ENCODE measurements around the gene ZNF407.
"Not testable (repeated sequence)": the region's sequence is repeated elsewhere in the genome, so short reads cannot be mapped to it uniquely, and the experiment has no call there.

The ZNF407 gene

DNA sequence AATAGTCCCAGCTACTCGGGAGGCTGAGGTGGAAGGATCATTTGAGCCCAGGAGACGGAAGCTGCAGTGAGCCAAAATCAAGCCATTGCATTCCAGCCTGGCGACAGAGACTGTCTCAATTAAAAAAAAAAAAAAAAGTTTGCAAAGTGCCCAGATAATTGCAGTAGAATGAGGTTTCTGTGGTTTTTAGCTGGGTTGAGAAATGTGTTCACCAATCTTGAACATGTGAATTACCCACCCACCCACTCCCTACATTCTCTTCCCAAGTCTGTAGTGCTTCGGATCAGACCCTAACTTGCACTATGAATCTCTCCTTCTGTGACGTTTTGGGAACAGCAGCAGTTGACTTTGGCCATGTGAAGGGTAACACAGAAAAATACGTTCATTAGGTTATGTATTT, 363.9 kb downstream of the ZNF407 start:
- Histone ChIP-seq H3K27me3 (replicated peaks; ENCODE audit: control insufficient read depth, insufficient read depth, low read length) (no peaks in the 10 kb centered on the region), H3K9me3 (ENCODE audit: control insufficient read depth, low read length) (no peaks in the 10 kb centered on the region), H3K4me3 (ENCODE audit: low read length) (no peak overlapping the region), H3K4me1 (ENCODE audit: control insufficient read depth, insufficient read depth, low read length) (peaks cover 5% of the 10 kb centered on the region), H3K36me3 (ENCODE audit: control insufficient read depth, insufficient read depth, low read length, severe bottlenecking) (peaks cover 3% of the 10 kb centered on the region), H3K9ac (ENCODE audit: low read length) (no peak overlapping the region)
- no peak for DNase-seq (ENCODE audit: low read depth)

GRCh38 chr18:74963820-74964446, 366.3 kb downstream of the ZNF407 start:
- peaks cover 5% of the 10 kb centered on the region for H3K4me1 ChIP-seq (ENCODE audit: control insufficient read depth, insufficient read depth, low read length)
- H3K9ac ChIP-seq (ENCODE audit: low read length): no peak overlapping the region
- no peaks in the 10 kb centered on the region for H3K36me3 ChIP-seq (ENCODE audit: control insufficient read depth, insufficient read depth, low read length, severe bottlenecking)
- no peaks in the 10 kb centered on the region for H3K9me3 ChIP-seq (ENCODE audit: control insufficient read depth, low read length)
- no peaks in the 10 kb centered on the region for H3K27me3 ChIP-seq (replicated peaks; ENCODE audit: control insufficient read depth, insufficient read depth, low read length)
- no peak overlapping the region for H3K4me3 ChIP-seq (ENCODE audit: low read length)
- peak; percentile 30 for DNase-seq (ENCODE audit: low read depth)

- DNase-seq (ENCODE audit: low read depth): no peak
- Histone ChIP-seq H3K9me3 (ENCODE audit: control insufficient read depth, low read length) (no peaks in the 10 kb centered on the region), H3K27me3 (replicated peaks; ENCODE audit: control insufficient read depth, insufficient read depth, low read length) (no peaks in the 10 kb centered on the region), H3K4me1 (ENCODE audit: control insufficient read depth, insufficient read depth, low read length) (peaks cover 5% of the 10 kb centered on the region), H3K36me3 (ENCODE audit: control insufficient read depth, insufficient read depth, low read length, severe bottlenecking) (no peaks in the 10 kb centered on the region), H3K9ac (ENCODE audit: low read length) (no peak overlapping the region), H3K4me3 (ENCODE audit: low read length) (no peak overlapping the region)
Measured at GRCh38 chr18:74965682-74966081, 368.0 kb downstream of the ZNF407 start.

DNA sequence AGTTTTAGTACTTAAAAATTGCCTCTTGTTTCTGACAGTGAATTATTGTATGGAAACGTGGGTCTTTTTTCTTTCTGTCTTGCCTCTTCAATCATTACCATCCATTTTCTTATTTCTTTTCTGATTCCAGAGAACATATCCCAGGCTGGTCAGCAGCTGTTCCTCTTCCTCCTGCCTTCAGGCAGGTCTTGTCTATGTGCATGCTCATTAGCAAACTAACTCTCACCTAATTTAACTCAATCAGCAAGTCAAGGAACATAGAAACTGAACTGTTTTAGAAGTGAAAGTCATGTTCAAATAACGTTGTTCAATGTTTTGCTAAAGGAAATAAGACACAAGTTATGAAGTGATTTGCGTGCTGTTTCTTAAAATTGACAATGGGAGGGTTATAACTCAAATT, 369.8 kb downstream of the ZNF407 start:
- H3K9ac ChIP-seq (ENCODE audit: low read length): no peak overlapping the region
- no peaks in the 10 kb centered on the region for H3K27me3 ChIP-seq (replicated peaks; ENCODE audit: control insufficient read depth, insufficient read depth, low read length)
- H3K36me3 ChIP-seq (ENCODE audit: control insufficient read depth, insufficient read depth, low read length, severe bottlenecking): no peaks in the 10 kb centered on the region
- peaks cover 10% of the 10 kb centered on the region for H3K4me1 ChIP-seq (ENCODE audit: control insufficient read depth, insufficient read depth, low read length)
- no peak for DNase-seq (ENCODE audit: low read depth)
- no peak overlapping the region for H3K4me3 ChIP-seq (ENCODE audit: low read length)
- H3K9me3 ChIP-seq (ENCODE audit: control insufficient read depth, low read length): no peaks in the 10 kb centered on the region

DNA sequence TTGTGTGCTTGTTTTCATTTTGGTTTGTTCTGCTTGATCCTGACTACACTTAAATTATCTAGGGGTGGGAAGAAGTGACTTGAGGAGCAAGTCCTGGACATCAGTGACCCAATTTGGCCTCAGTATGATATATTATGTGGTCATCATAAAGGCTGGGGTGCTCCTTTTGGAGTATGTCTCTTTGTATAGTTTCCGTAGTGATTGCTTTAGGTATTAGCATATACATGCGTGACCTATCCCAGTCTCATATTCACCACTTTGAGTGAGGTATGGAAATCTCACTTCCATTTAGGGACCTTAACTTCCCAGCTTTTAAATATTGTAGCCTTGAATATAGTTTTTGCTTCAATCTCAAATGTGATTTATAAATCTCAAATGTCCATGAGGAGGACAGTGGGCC, 370.3 kb downstream of the ZNF407 start:
- no peak for DNase-seq (ENCODE audit: low read depth)
- Histone ChIP-seq H3K9me3 (ENCODE audit: control insufficient read depth, low read length) (no peaks in the 10 kb centered on the region), H3K4me1 (ENCODE audit: control insufficient read depth, insufficient read depth, low read length) (peaks cover 10% of the 10 kb centered on the region), H3K36me3 (ENCODE audit: control insufficient read depth, insufficient read depth, low read length, severe bottlenecking) (no peaks in the 10 kb centered on the region), H3K4me3 (ENCODE audit: low read length) (no peak overlapping the region), H3K27me3 (replicated peaks; ENCODE audit: control insufficient read depth, insufficient read depth, low read length) (no peaks in the 10 kb centered on the region), H3K9ac (ENCODE audit: low read length) (no peak overlapping the region)

DNA sequence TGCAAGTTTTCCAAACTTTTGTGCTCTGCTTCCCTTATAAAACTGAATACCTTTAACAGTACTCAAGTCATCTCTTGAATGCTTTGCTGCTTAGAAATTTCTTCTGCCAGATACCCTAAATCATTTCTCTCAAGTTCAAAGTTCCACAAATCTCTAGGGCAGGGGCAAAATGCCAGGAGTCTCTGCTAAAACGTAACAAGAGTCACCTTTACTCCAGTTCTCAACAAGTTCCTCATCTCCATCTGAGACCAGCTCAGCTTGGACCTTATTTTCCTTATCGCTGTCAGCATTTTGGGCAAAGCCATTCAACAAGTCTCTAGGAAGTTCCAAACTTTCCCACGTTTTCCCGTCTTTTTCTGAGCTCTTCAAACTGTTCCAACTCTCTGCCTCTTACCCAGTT, 373.7 kb downstream of the ZNF407 start:
- H3K9me3 ChIP-seq (ENCODE audit: control insufficient read depth, low read length); H3K4me3 ChIP-seq (ENCODE audit: low read length); H3K9ac ChIP-seq (ENCODE audit: low read length); H3K27me3 ChIP-seq (replicated peaks; ENCODE audit: control insufficient read depth, insufficient read depth, low read length); H3K36me3 ChIP-seq (ENCODE audit: control insufficient read depth, insufficient read depth, low read length, severe bottlenecking); DNase-seq (ENCODE audit: low read depth); H3K4me1 ChIP-seq (ENCODE audit: control insufficient read depth, insufficient read depth, low read length): not testable (repeated sequence)

GRCh38 chr18:74971776-74972175, 374.1 kb downstream of the ZNF407 start:
- not testable (repeated sequence) for H3K27me3 ChIP-seq (replicated peaks; ENCODE audit: control insufficient read depth, insufficient read depth, low read length); H3K9me3 ChIP-seq (ENCODE audit: control insufficient read depth, low read length); H3K4me1 ChIP-seq (ENCODE audit: control insufficient read depth, insufficient read depth, low read length); H3K36me3 ChIP-seq (ENCODE audit: control insufficient read depth, insufficient read depth, low read length, severe bottlenecking); H3K9ac ChIP-seq (ENCODE audit: low read length); H3K4me3 ChIP-seq (ENCODE audit: low read length); DNase-seq (ENCODE audit: low read depth)

DNA sequence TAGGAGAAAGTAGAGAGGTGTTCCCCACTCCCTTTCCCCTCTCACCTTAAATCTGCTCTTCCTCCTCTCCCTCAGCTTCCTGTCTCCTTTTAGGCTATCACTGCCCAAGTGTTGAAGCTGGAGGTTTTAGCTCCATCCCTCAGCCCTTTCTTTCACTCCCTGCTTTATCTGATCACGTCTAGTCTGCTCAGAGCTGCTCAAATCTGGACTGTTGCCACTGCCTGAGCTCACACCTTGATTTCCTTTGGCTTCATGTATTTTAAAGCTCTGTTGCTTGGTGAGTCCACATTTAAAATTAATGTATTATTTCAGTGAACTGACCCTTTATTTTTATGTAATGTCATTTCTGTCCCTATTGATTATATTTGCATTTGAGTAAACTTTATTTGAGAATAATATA, 374.7 kb downstream of the ZNF407 start:
- Histone ChIP-seq H3K9me3 (ENCODE audit: control insufficient read depth, low read length) (no peaks in the 10 kb centered on the region), H3K4me3 (ENCODE audit: low read length) (no peak overlapping the region), H3K9ac (ENCODE audit: low read length) (no peak overlapping the region), H3K4me1 (ENCODE audit: control insufficient read depth, insufficient read depth, low read length) (peaks cover 6% of the 10 kb centered on the region), H3K27me3 (replicated peaks; ENCODE audit: control insufficient read depth, insufficient read depth, low read length) (no peaks in the 10 kb centered on the region), H3K36me3 (ENCODE audit: control insufficient read depth, insufficient read depth, low read length, severe bottlenecking) (no peaks in the 10 kb centered on the region)
- no peak for DNase-seq (ENCODE audit: low read depth)

DNA sequence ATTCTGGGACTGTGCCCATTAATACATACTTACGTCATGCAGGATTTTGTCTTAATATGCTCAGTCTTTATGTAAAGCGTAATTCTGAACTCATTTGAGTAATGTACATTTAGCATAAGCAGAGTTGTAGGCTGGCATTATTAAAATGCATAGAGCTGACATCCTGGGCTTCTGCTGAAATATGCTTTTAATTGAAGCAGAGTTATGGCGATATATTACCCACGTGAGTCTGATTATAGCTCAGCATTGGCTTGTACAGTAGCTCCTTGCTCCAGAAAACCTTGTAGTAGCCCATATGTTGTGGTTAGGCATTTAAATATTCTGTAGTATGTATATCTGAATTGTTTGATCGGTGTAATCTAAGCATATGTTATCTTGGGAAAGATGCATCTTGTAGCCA, 377.3 kb downstream of the ZNF407 start:
- Histone ChIP-seq H3K4me3 (ENCODE audit: low read length) (no peak overlapping the region), H3K4me1 (ENCODE audit: control insufficient read depth, insufficient read depth, low read length) (peaks cover 6% of the 10 kb centered on the region), H3K9me3 (ENCODE audit: control insufficient read depth, low read length) (no peaks in the 10 kb centered on the region), H3K9ac (ENCODE audit: low read length) (no peak overlapping the region), H3K27me3 (replicated peaks; ENCODE audit: control insufficient read depth, insufficient read depth, low read length) (no peaks in the 10 kb centered on the region), H3K36me3 (ENCODE audit: control insufficient read depth, insufficient read depth, low read length, severe bottlenecking) (no peaks in the 10 kb centered on the region)
- DNase-seq (ENCODE audit: low read depth): no peak

DNA sequence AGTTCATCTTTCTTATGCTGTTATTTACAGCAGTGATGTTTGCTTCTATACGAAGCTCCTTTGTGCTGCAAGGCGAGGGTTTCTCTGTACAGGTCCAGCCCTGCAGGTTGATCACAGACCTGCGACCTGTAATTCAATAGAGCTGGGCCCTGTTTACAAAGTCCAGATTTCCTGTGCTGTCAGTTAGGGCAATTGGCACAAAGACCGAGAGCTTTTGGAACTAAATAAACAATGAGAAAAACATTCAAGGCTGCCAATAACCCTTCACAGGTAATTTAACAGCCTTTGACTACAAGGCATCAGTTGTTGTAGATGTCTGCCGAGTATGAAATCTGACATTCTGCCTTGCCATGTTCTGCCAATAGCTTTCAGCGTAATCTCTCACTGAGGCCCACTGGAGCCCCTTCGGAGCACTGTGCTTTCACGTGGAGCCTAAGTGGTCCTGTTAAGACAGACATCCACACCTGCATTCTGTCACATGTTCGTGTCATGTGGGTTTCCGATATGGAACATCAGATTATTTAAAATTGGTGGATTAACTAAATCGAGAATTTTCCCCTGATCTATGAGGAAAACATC, 378.8 kb downstream of the ZNF407 start:
- H3K9ac ChIP-seq (ENCODE audit: low read length): no peak overlapping the region
- H3K9me3 ChIP-seq (ENCODE audit: control insufficient read depth, low read length): no peaks in the 10 kb centered on the region
- no peaks in the 10 kb centered on the region for H3K27me3 ChIP-seq (replicated peaks; ENCODE audit: control insufficient read depth, insufficient read depth, low read length)
- H3K4me1 ChIP-seq (ENCODE audit: control insufficient read depth, insufficient read depth, low read length): peaks cover under 1% of the 10 kb centered on the region
- H3K4me3 ChIP-seq (ENCODE audit: low read length): no peak overlapping the region
- no peak for DNase-seq (ENCODE audit: low read depth)
- no peaks in the 10 kb centered on the region for H3K36me3 ChIP-seq (ENCODE audit: control insufficient read depth, insufficient read depth, low read length, severe bottlenecking)

- no peaks in the 10 kb centered on the region for H3K9me3 ChIP-seq (ENCODE audit: control insufficient read depth, low read length)
- no peaks in the 10 kb centered on the region for H3K4me1 ChIP-seq (ENCODE audit: control insufficient read depth, insufficient read depth, low read length)
- no peak overlapping the region for H3K4me3 ChIP-seq (ENCODE audit: low read length)
- no peaks in the 10 kb centered on the region for H3K36me3 ChIP-seq (ENCODE audit: control insufficient read depth, insufficient read depth, low read length, severe bottlenecking)
- H3K27me3 ChIP-seq (replicated peaks; ENCODE audit: control insufficient read depth, insufficient read depth, low read length): no peaks in the 10 kb centered on the region
- H3K9ac ChIP-seq (ENCODE audit: low read length): no peak overlapping the region
- DNase-seq (ENCODE audit: low read depth): no peak
Measured at GRCh38 chr18:74977041-74977440, 379.4 kb downstream of the ZNF407 start.

DNA sequence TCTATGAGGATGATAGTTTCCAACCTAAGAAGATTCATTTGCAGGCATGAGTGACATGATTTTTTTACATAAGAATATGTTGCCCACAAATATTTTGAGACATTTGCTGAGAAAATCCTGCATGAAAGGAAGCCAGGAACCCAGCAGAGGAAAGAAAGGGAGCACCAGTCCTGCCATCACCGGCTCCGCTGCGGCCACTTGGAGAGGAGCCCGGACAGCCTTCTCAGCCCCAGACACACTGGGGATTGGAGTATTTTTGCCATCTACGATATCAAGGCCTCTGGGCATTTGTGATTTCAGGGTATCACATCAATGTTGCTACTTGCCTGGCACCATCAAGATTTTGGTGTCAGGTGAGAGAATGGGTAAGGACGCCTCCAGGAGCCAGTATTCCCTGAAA, 383.0 kb downstream of the ZNF407 start:
- no peaks in the 10 kb centered on the region for H3K9me3 ChIP-seq (ENCODE audit: control insufficient read depth, low read length)
- H3K4me1 ChIP-seq (ENCODE audit: control insufficient read depth, insufficient read depth, low read length): no peaks in the 10 kb centered on the region
- no peak overlapping the region for H3K4me3 ChIP-seq (ENCODE audit: low read length)
- H3K9ac ChIP-seq (ENCODE audit: low read length): no peak overlapping the region
- H3K27me3 ChIP-seq (replicated peaks; ENCODE audit: control insufficient read depth, insufficient read depth, low read length): no peaks in the 10 kb centered on the region
- DNase-seq (ENCODE audit: low read depth): no peak
- H3K36me3 ChIP-seq (ENCODE audit: control insufficient read depth, insufficient read depth, low read length, severe bottlenecking): no peaks in the 10 kb centered on the region
